Transverse colon (tissue), 4 donors: Measurements from ENCODE around the gene CTBP2. TPM values are rescaled to one million over a fixed set of nuclear protein-coding genes. Genes with fewer than 3 reads are reported as not detected.

Source experiments
- DNase-seq: peaks from one replicate; pipeline ENCODE4 v3.0.0-alpha.2; 2019
- H3K27ac ChIP-seq, 4 donors: fragments of 200-600 bp; sonication (generic); 2 replicates each; pipeline ENCODE4 v1.5.1; 2016 to 2018; ENCODE audit warnings: inconsistent platforms in 4 of 4
- H3K27me3 ChIP-seq: fragments of 200-600 bp; sonication (generic); 2 replicates; pipeline ENCODE4 v1.5.1; 2017; ENCODE audit warnings: inconsistent platforms
- H3K36me3 ChIP-seq, 4 donors: fragments of 200-600 bp; sonication (generic); 2 replicates each; pipeline ENCODE4 v1.5.1; 2017 to 2019; ENCODE audit warnings: inconsistent platforms in 4 of 4
- H3K4me1 ChIP-seq, 4 donors: fragments of 200-600 bp; sonication (generic); 2 replicates each; pipeline ENCODE4 v1.5.1; 2017 to 2020; ENCODE audit warnings: inconsistent platforms in 4 of 4
- H3K4me3 ChIP-seq, 4 donors: fragments of 200-600 bp; sonication (generic); 1 replicate in 1 of 4; 2 replicates in 3 of 4; pipeline versions ENCODE4 v1.5.1 to v1.6.1; 2017 to 2019; ENCODE audit warnings: inconsistent platforms in 4 of 4
- H3K9me3 ChIP-seq, 2 donors: fragments of 200-600 bp; sonication (generic); 2 replicates each; pipeline ENCODE4 v1.5.1; 2017 to 2019; ENCODE audit warnings: inconsistent platforms in 2 of 2
- CTCF ChIP-seq, 5 experiments: fragments of 200-600 bp in 3 of 5; fragments of 450-650 bp in 2 of 5; sonication (generic) in 3 of 5; IDR thresholded peaks; 1 replicate in 2 of 5; 2 replicates in 3 of 5; pipeline ENCODE4 v1.5.1; 2016 to 2017; ENCODE audit warnings: antibody characterized with exemption in 5 of 5, inconsistent platforms in 3 of 5, mild to moderate bottlenecking in 2 of 5, moderate library complexity in 1 of 5
- EP300 ChIP-seq: sonication (generic); formaldehyde crosslinking; IDR thresholded peaks from one replicate; pipeline ENCODE4 v1.6.1; 2017; ENCODE audit warnings: antibody characterized with exemption, low read depth
- POLR2A ChIP-seq: fragments of 450-650 bp; IDR thresholded peaks from one replicate; pipeline ENCODE4 v1.6.1; 2016; ENCODE audit warnings: antibody characterized with exemption, mild to moderate bottlenecking, moderate library complexity
- POLR2AphosphoS5 ChIP-seq, 3 donors: sonication (generic); formaldehyde crosslinking; IDR thresholded peaks; one replicate each; pipeline ENCODE4 v1.6.1; 2016; ENCODE audit warnings: antibody characterized with exemption in 3 of 3
- whole genome bisulfite sequencing, 2 donors: methylation state at CpG; one replicate each; pipeline ENCODE4 v1.1.5; 2018; ENCODE audit warnings: low coverage in 1 of 2; 5-methylcytosine and 5-hydroxymethylcytosine counted together
- in situ Hi-C, 4 donors: fragments of 200-750 bp; cut with MboI; loops; one replicate each; pipeline versions ENCODE4 v1.15.0 to v1.15.1; 2017; ENCODE audit warnings: low sequenced_read_pairs in 3 of 4, low pct_ligation_motif_present in 1 of 4, low pct_unique_long_range_greater_than_20kb in 1 of 4
- intact Hi-C: fragments of 100-400 bp; cut with DNase I; formaldehyde crosslinking; loops from one replicate; pipeline ENCODE4 v1.15.1; 2023; ENCODE audit warnings: low total_unique reads
- total RNA-seq, 4 donors: library from RNA; depleted of rRNA; stranded (reverse); fragments of >200 nt; gene quantifications; one replicate each; pipeline ENCODE4 v1.1.0, GENCODE V29; 2016

Gene CTBP2
- total RNA-seq, 4 donors from 2014 or later: 71.9 to 247 (median 98.4) TPM

- 49 to 79% methylated on average over 12 to 48 of the region's 51 CpGs for WGBS, 2 donors
- TF ChIP-seq POLR2AphosphoS5 (IDR thresholded peaks at IDR 0.05): no peak
- no peak for TF ChIP-seq EP300
- no peak for TF ChIP-seq CTCF (IDR thresholded peaks at IDR 0.05)
- TF ChIP-seq POLR2A: no peak
- Histone ChIP-seq H3K36me3 (no peaks in the 10 kb centered on the region), H3K27ac (peak overlapping the region; percentile 98 to 99 (median 99)), H3K4me3 (peak overlapping the region; percentile 79 to 97 (median 94)), H3K9me3 (no peaks in the 10 kb centered on the region), H3K4me1 (peaks cover 0 to 20% (median 12%) of the 10 kb centered on the region in 4 donors), H3K27me3 (no peaks in the 10 kb centered on the region)
- intact Hi-C loops: no loop called here
- DNase-seq: no peak
- in situ Hi-C loops: loop anchor here in 1 of 4 donors (25.0 kb wide), 1 partner anchor 100 kb away; no protein-coding TSS in a partner anchor
These were observed 2.0 kb upstream of the CTBP2 start for GRCh38 chr10:125162120-125162931.

- Histone ChIP-seq H3K4me1 (peaks cover 0 to 26% (median 17%) of the 10 kb centered on the region in 4 donors), H3K36me3 (no peaks in the 10 kb centered on the region), H3K27ac (peak overlapping the region; percentile 98 to 99 (median 99)), H3K4me3 (peak overlapping the region; percentile 79 to 97 (median 94)), H3K27me3 (no peaks in the 10 kb centered on the region), H3K9me3 (no peaks in the 10 kb centered on the region)
- WGBS, 2 donors: 8% methylated on average over 39 of the region's 39 CpGs; no CpG with 5 or more reads in 1 of the 2 donors
- peak in 1 of 5 experiments; percentile 6 for TF ChIP-seq CTCF (IDR thresholded peaks at IDR 0.05)
- TF ChIP-seq EP300: no peak
- DNase-seq: no peak
- in situ Hi-C loops (loop anchor here in 1 of 4 donors (25.0 kb wide), 1 partner anchor 99 kb away; no protein-coding TSS in a partner anchor), intact Hi-C loops (no loop called here)
These were observed 1.4 kb upstream of the CTBP2 start for GRCh38 chr10:125161707-125162119.

- in situ Hi-C loops (loop anchor here in 1 of 4 donors (25.0 kb wide), 1 partner anchor 99 kb away; no protein-coding TSS in a partner anchor), intact Hi-C loops (no loop called here)
- peak; percentile 72 for DNase-seq
- H3K36me3 ChIP-seq: no peaks in the 10 kb centered on the region
- H3K4me3 ChIP-seq: peak overlapping the region; percentile 79 to 97 (median 94)
- peak overlapping the region; percentile 98 to 99 (median 99) for H3K27ac ChIP-seq
- TF ChIP-seq POLR2A (peak; percentile 36), EP300 (no peak), POLR2AphosphoS5 (IDR thresholded peaks at IDR 0.05) (peak in 1 of 3 donors; percentile 29), CTCF (IDR thresholded peaks at IDR 0.05) (peak; percentile 47 to 52 (median 48))
- no peaks in the 10 kb centered on the region for H3K27me3 ChIP-seq
- no peaks in the 10 kb centered on the region for H3K9me3 ChIP-seq
- H3K4me1 ChIP-seq: peaks cover under 1 to 32% (median 22%) of the 10 kb centered on the region in 4 donors
- WGBS, 2 donors: 3% methylated on average over 60 of the region's 76 CpGs; no CpG with 5 or more reads in 1 of the 2 donors
These were observed 718 bp upstream of the CTBP2 start for GRCh38 chr10:125160856-125161706.
